GM13977 (cell line): ENCODE results near the gene MROH2B.

Experiments
- DNase-seq: peaks from one replicate; pipeline ENCODE4 v3.0.0; 2012; ENCODE audit warnings: low spot score
- in situ Hi-C: fragments of 300-500 bp; cut with MboI; formaldehyde crosslinking; loops from one replicate; pipeline ENCODE4 v1.12.0; 2022; ENCODE audit warnings: low sequenced_read_pairs, low pct_unique_long_range_greater_than_20kb, mixed read lengths, inconsistent platforms; ENCODE audit not compliant: unreplicated experiment
- TF ChIP-seq, protein P1 (sequence below): IDR thresholded peaks from 2 replicates; pipeline ENCODE4 v1.5.1; 2012; ENCODE audit warnings: mild to moderate bottlenecking, control low read depth; ENCODE audit not compliant: insufficient read depth; ENCODE audit errors: extremely low read depth, missing control alignments

MROH2B gene

GRCh38 chr5:41071242-41071641, at the start of gene MROH2B:
Gene MROH2B (minus strand): TSS chr5:41071342. CDS start chr5:41070852, 490 bp downstream.
- TF ChIP-seq, protein P1, sequence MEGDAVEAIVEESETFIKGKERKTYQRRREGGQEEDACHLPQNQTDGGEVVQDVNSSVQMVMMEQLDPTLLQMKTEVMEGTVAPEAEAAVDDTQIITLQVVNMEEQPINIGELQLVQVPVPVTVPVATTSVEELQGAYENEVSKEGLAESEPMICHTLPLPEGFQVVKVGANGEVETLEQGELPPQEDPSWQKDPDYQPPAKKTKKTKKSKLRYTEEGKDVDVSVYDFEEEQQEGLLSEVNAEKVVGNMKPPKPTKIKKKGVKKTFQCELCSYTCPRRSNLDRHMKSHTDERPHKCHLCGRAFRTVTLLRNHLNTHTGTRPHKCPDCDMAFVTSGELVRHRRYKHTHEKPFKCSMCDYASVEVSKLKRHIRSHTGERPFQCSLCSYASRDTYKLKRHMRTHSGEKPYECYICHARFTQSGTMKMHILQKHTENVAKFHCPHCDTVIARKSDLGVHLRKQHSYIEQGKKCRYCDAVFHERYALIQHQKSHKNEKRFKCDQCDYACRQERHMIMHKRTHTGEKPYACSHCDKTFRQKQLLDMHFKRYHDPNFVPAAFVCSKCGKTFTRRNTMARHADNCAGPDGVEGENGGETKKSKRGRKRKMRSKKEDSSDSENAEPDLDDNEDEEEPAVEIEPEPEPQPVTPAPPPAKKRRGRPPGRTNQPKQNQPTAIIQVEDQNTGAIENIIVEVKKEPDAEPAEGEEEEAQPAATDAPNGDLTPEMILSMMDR: no peak
- in situ Hi-C loops: no loop called here
- DNase-seq: no peak

DNA sequence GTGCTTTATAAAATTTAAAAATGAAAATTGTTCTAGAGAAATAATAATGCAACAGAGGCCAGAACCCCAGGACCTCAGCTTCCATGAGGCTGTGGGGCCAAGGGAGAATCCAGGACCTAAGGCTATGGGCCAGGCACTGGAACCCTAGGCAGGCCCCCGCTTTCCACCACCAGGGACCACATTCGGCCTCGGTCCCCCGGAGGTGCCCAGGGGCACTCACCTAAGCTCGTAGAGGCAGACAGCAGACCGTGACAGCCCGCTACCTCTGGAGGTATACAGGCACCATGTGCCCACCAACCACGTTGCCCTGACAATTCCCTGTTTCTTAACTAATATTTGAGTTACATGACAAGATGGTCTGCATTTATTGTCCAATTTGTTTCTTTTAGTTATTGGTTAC, 49.5 kb upstream of the MROH2B start:
- in situ Hi-C loops: no loop called here
- DNase-seq: no peak
- TF ChIP-seq, protein P1: no peak

- TF ChIP-seq, protein P1: no peak
- in situ Hi-C loops: no loop called here
- DNase-seq: no peak
These were observed 47.0 kb upstream of the MROH2B start for GRCh38 chr5:41118177-41118576.

DNA sequence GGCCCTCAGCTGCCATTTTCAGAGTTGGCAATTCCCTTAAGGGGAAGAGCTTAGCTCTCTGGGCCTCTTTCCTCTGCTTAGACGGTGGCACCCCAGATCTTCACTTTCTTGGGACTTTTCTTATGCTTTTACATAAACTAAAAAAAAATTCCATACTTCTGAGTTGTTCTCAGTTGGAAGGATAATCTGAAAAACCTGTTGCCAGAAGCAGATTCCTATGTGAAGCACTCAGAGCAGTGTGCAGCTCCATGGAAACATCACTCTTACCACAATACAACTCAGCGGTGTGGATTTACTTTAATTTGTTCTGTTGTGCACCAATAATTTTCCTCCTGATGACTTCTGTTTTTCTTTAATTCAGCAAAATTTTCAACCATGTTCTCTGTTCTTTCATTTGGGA, 44.1 kb upstream of the MROH2B start:
- no peak for DNase-seq
- in situ Hi-C loops: no loop called here
- TF ChIP-seq, protein P1: no peak

DNA sequence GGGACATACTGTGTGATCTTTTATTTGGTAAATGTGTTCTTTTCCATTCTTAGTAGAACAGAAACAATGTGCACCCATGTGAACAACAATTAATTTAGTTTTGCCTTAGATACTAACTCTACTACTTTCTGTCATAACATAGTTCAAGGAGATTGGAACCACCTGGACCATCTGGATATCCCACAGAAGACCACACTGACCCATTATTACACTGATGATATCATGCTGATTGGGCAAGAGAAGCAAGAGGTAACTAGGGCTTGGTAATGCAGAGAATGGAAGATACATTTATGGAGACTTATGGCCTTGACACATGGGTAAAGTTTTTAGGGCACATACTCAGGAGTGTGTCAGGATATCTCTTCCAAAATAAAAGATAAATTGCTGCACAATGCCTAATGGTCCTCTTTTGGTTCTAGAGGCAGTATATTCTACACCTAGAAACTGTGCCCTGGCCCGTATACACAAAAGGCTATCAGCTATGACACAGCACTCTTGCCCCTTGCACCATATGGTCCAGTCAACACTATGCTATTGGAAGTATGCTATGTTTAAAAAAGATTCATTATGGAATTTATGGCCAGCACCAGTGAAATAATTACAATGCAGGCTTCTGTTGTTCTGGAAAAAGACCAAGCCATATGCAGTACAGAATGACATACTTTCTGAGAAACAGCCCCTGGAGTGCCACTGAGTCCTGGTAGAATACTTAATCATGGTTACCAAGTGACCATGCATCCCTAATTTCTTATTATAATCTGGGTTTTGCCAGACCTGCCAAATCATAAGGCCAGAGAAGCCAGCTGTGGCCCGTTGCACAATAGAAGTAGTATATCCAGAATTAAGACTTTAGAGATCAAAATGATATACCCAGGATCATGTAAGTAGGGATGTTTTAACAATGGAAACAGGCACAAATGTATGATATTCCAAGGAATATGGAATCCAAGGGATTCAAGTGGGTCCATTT, 41.6 kb upstream of the MROH2B start:
- TF ChIP-seq, protein P1: no peak

GRCh38 chr5:41109186-41109585, 38.0 kb upstream of the MROH2B start:
- in situ Hi-C loops: no loop called here
- TF ChIP-seq, protein P1: no peak
- no peak for DNase-seq

More for the DNA sequence above, 41.6 kb upstream of the MROH2B start:
- DNase-seq: no peak
- in situ Hi-C loops: no loop called here
